HEK293 (cell line): ENCODE results near the gene ADRA1B.
A peak's percentile ranks its signal among the peaks of the same experiment; 100 is the strongest.

Source experiments
- CTCF ChIA-PET: fragments of 350-600 bp; formaldehyde crosslinking; extraction: SDS; loops from one replicate; lab custom pipeline; 2021; ENCODE audit warnings: antibody characterized with exemption; lab: Yijun Ruan, JAX
- POLR2A ChIA-PET: fragments of 300-600 bp; formaldehyde crosslinking; extraction: SDS; loops from one replicate; lab custom pipeline; 2020; ENCODE audit warnings: antibody characterized with exemption, inconsistent platforms; lab: Yijun Ruan, JAX
- H3K27ac ChIP-seq: fragments of 200-500 bp; sonication (Bioruptor generic); 2 replicates; pipeline ENCODE4 v1.5.1; 2014; ENCODE audit warnings: low read depth, low read length, control low read depth, inconsistent platforms; ENCODE audit errors: extremely low read depth
- H3K36me3 ChIP-seq, 2 experiments: fragments of 200-500 bp in 1 of 2; sonication (Bioruptor generic) in 1 of 2; 1 replicate in 1 of 2; 2 replicates in 1 of 2; pipeline ENCODE4 v1.5.1; 2014 to 2017; ENCODE audit warnings: inconsistent platforms in 2 of 2, low read length in 2 of 2; ENCODE audit not compliant: control insufficient read depth in 2 of 2, insufficient read depth in 1 of 2
- H3K4me1 ChIP-seq: fragments of 200-500 bp; sonication (Bioruptor generic); 2 replicates; pipeline ENCODE4 v1.5.1; 2014; ENCODE audit warnings: mild to moderate bottlenecking, low read length, inconsistent platforms; ENCODE audit not compliant: control insufficient read depth, insufficient read depth
- H3K4me3 ChIP-seq: 2 replicates; pipeline ENCODE4 v1.5.1; 2011; ENCODE audit warnings: low read depth, mild to moderate bottlenecking, control low read depth, low read length, moderate library complexity
- H3K9me3 ChIP-seq: fragments of 200-500 bp; sonication (Bioruptor generic); 2 replicates; pipeline ENCODE4 v1.5.1; 2014; ENCODE audit warnings: low read depth, low read length, inconsistent platforms; ENCODE audit not compliant: control insufficient read depth, insufficient read depth
- BCL11A ChIP-seq: fragments of 450-650 bp; formaldehyde crosslinking; IDR thresholded peaks from 2 replicates; pipeline ENCODE4 v1.5.1; 2016; ENCODE audit warnings: low read depth, missing biosample characterization, missing genetic modification characterization
- BCL11B ChIP-seq: fragments of 450-650 bp; formaldehyde crosslinking; IDR thresholded peaks from 2 replicates; pipeline ENCODE4 v1.5.1; 2016; ENCODE audit warnings: low read depth, missing biosample characterization, missing genetic modification characterization
- FEZF1 ChIP-seq: fragments of 450-650 bp; formaldehyde crosslinking; IDR thresholded peaks from 2 replicates; pipeline ENCODE4 v1.5.1; 2016; ENCODE audit warnings: missing biosample characterization, missing genetic modification characterization
- HOXC10 ChIP-seq: sonication (generic); formaldehyde crosslinking; IDR thresholded peaks from 2 replicates; pipeline ENCODE4 v1.8.1; 2023; ENCODE audit warnings: mild to moderate bottlenecking, missing genetic modification reagents
- KLF1 ChIP-seq: fragments of 450-650 bp; formaldehyde crosslinking; IDR thresholded peaks from 2 replicates; pipeline ENCODE4 v1.5.1; 2016; ENCODE audit warnings: missing biosample characterization, missing genetic modification characterization
- KLF10 ChIP-seq: fragments of 450-650 bp; IDR thresholded peaks from 2 replicates; pipeline ENCODE4 v1.5.1; 2018; ENCODE audit warnings: missing biosample characterization, mild to moderate bottlenecking, missing genetic modification characterization
- KLF17 ChIP-seq: fragments of 450-650 bp; formaldehyde crosslinking; IDR thresholded peaks from 2 replicates; pipeline ENCODE4 v1.5.1; 2016; ENCODE audit warnings: missing biosample characterization, missing genetic modification characterization
- PATZ1 ChIP-seq: fragments of 450-650 bp; formaldehyde crosslinking; IDR thresholded peaks from 2 replicates; pipeline ENCODE4 v1.5.1; 2016; ENCODE audit warnings: missing biosample characterization, missing genetic modification characterization
- RBAK ChIP-seq: fragments of 450-650 bp; formaldehyde crosslinking; IDR thresholded peaks from 2 replicates; pipeline ENCODE4 v1.5.1; 2016; ENCODE audit warnings: missing biosample characterization, missing genetic modification characterization
- REST ChIP-seq: fragments of 450-650 bp; formaldehyde crosslinking; IDR thresholded peaks from 2 replicates; pipeline ENCODE4 v1.5.1; 2016; ENCODE audit warnings: missing biosample characterization, missing genetic modification characterization
- SALL2 ChIP-seq: fragments of 450-650 bp; formaldehyde crosslinking; IDR thresholded peaks from 2 replicates; pipeline ENCODE4 v1.5.0; 2017; ENCODE audit warnings: missing biosample characterization, mild to moderate bottlenecking, missing genetic modification characterization, borderline replicate concordance
- YY2 ChIP-seq: fragments of 450-650 bp; formaldehyde crosslinking; IDR thresholded peaks from 2 replicates; pipeline ENCODE4 v1.5.1; 2016; ENCODE audit warnings: missing biosample characterization, missing genetic modification characterization
- ZBTB20 ChIP-seq: fragments of 450-650 bp; formaldehyde crosslinking; IDR thresholded peaks from 2 replicates; pipeline ENCODE4 v1.5.1; 2016; ENCODE audit warnings: missing biosample characterization, missing genetic modification characterization
- ZBTB26 ChIP-seq: fragments of 450-650 bp; formaldehyde crosslinking; optimal IDR thresholded peaks from 2 replicates; pipeline ENCODE3; 2016; ENCODE audit warnings: missing biosample characterization, mild to moderate bottlenecking, missing genetic modification characterization
- ZBTB49 ChIP-seq: fragments of 450-650 bp; formaldehyde crosslinking; IDR thresholded peaks from 2 replicates; pipeline ENCODE4 v1.5.1; 2016; ENCODE audit warnings: missing biosample characterization, missing genetic modification characterization, low read depth
- ZBTB8A ChIP-seq: fragments of 450-650 bp; formaldehyde crosslinking; IDR thresholded peaks from 2 replicates; pipeline ENCODE4 v1.5.1; 2016; ENCODE audit warnings: missing biosample characterization, missing genetic modification characterization
- ZNF155 ChIP-seq: fragments of 450-650 bp; formaldehyde crosslinking; IDR thresholded peaks from 2 replicates; pipeline ENCODE4 v1.5.1; 2016; ENCODE audit warnings: missing biosample characterization, missing genetic modification characterization
- ZNF184 ChIP-seq: fragments of 450-650 bp; IDR thresholded peaks from 2 replicates; pipeline ENCODE4 v1.5.1; 2018; ENCODE audit warnings: missing biosample characterization, mild to moderate bottlenecking, missing genetic modification characterization
- ZNF202 ChIP-seq: fragments of 450-650 bp; formaldehyde crosslinking; IDR thresholded peaks from 2 replicates; pipeline ENCODE4 v1.5.1; 2016; ENCODE audit warnings: missing biosample characterization, missing genetic modification characterization, borderline replicate concordance
- ZNF211 ChIP-seq: fragments of 450-650 bp; formaldehyde crosslinking; IDR thresholded peaks from 2 replicates; pipeline ENCODE4 v1.5.1; 2016; ENCODE audit warnings: low read depth, missing biosample characterization, missing genetic modification characterization
- ZNF23 ChIP-seq: fragments of 450-650 bp; formaldehyde crosslinking; IDR thresholded peaks from 2 replicates; pipeline ENCODE4 v1.5.1; 2016; ENCODE audit warnings: missing biosample characterization, missing genetic modification characterization, borderline replicate concordance
- ZNF311 ChIP-seq: fragments of 450-650 bp; formaldehyde crosslinking; IDR thresholded peaks from 2 replicates; pipeline ENCODE4 v1.5.1; 2017; ENCODE audit warnings: missing biosample characterization, missing genetic modification characterization, borderline replicate concordance
- ZNF391 ChIP-seq: fragments of 450-650 bp; formaldehyde crosslinking; IDR thresholded peaks from 2 replicates; pipeline ENCODE4 v1.5.1; 2016; ENCODE audit warnings: low read depth, missing biosample characterization, missing genetic modification characterization, borderline replicate concordance
- ZNF521 ChIP-seq: fragments of 450-650 bp; formaldehyde crosslinking; IDR thresholded peaks from 2 replicates; pipeline ENCODE4 v1.5.1; 2017; ENCODE audit warnings: missing biosample characterization, mild to moderate bottlenecking, missing genetic modification characterization
- ZNF544 ChIP-seq: fragments of 450-650 bp; formaldehyde crosslinking; IDR thresholded peaks from 2 replicates; pipeline ENCODE4 v1.5.0; 2017; ENCODE audit warnings: missing biosample characterization, missing genetic modification characterization
- ZNF549 ChIP-seq: fragments of 450-650 bp; IDR thresholded peaks from 2 replicates; pipeline ENCODE4 v1.5.1; 2018; ENCODE audit warnings: missing biosample characterization, missing genetic modification characterization, mild to moderate bottlenecking, inconsistent platforms, moderate library complexity
- ZNF621 ChIP-seq: fragments of 450-650 bp; formaldehyde crosslinking; IDR thresholded peaks from 2 replicates; pipeline ENCODE4 v1.5.1; 2017; ENCODE audit warnings: missing biosample characterization, missing genetic modification characterization
- ZNF76 ChIP-seq: fragments of 450-650 bp; formaldehyde crosslinking; IDR thresholded peaks from 2 replicates; pipeline ENCODE4; 2016; ENCODE audit warnings: low read depth, missing biosample characterization, missing genetic modification characterization, borderline replicate concordance

Gene ADRA1B

GRCh38 chr5:159902444-159903121 is 13.7 kb upstream of the ADRA1B start (continued):
- TF ChIP-seq ZNF621 (tag by site-specific recombination) (no peak), YY2 (tag by site-specific recombination) (no peak), HOXC10 (CRISPR knock-in tag) (no peak), ZNF549 (tag by site-specific recombination) (no peak), KLF10 (tag by site-specific recombination) (no peak), RBAK (no peak), ZNF211 (tag by site-specific recombination) (no peak), ZNF544 (tag by site-specific recombination) (no peak), ZNF521 (tag by site-specific recombination) (no peak), ZNF23 (tag by site-specific recombination) (no peak), ZBTB20 (tag by site-specific recombination) (peak; percentile 64; the same call in 1 of the 2 replicates), ZNF311 (tag by site-specific recombination) (no peak)

GRCh38 chr5:159903131-159903530 is 13.2 kb upstream of the ADRA1B start:
- H3K4me3 ChIP-seq = no peak overlapping the region
- CTCF ChIA-PET = no interaction called here
- POLR2A ChIA-PET = no interaction called here
- peaks cover 43% of the 10 kb centered on the region for H3K4me1 ChIP-seq
- no peaks in the 10 kb centered on the region for H3K9me3 ChIP-seq
- no peaks in the 10 kb centered on the region for H3K36me3 ChIP-seq
- TF ChIP-seq KLF1 (tag by site-specific recombination) (no peak), REST (tag by site-specific recombination) (no peak), SALL2 (no peak), YY2 (tag by site-specific recombination) (no peak), FEZF1 (tag by site-specific recombination) (no peak), ZBTB49 (tag by site-specific recombination) (no peak), ZBTB26 (tag by site-specific recombination) (no peak), ZNF391 (tag by site-specific recombination) (no peak), ZNF155 (no peak), ZNF76 (no peak), ZNF184 (tag by site-specific recombination) (no peak), ZNF202 (tag by site-specific recombination) (no peak), PATZ1 (tag by site-specific recombination) (no peak), ZBTB8A (no peak), KLF17 (tag by site-specific recombination) (no peak), BCL11B (tag by site-specific recombination) (no peak), BCL11A (no peak)
- H3K27ac ChIP-seq = no peak overlapping the region
